GM19452 (cell line): Measurements from ENCODE around the gene SCAF4.
"Not testable (repeated sequence)": the region's sequence is repeated elsewhere in the genome, so short reads cannot be mapped to it uniquely, and the experiment has no call there.

Experiments
- ATAC-seq: cut with Tn5 transposase; IDR thresholded peaks from one replicate; pipeline ENCODE4 v1.9.1; 2021; ENCODE audit not compliant: unreplicated experiment

The SCAF4 gene

GRCh38 chr21:31731857-31732596 is at the start of gene SCAF4:
Gene SCAF4, minus strand, starts transcription at chr21:31732118. Its CDS starts 426 bp downstream, at chr21:31731692.
- ATAC-seq: peak; percentile 85

- no peak for ATAC-seq
Observed at GRCh38 chr21:31780944-31781343, 49.0 kb upstream of the SCAF4 start.

DNA sequence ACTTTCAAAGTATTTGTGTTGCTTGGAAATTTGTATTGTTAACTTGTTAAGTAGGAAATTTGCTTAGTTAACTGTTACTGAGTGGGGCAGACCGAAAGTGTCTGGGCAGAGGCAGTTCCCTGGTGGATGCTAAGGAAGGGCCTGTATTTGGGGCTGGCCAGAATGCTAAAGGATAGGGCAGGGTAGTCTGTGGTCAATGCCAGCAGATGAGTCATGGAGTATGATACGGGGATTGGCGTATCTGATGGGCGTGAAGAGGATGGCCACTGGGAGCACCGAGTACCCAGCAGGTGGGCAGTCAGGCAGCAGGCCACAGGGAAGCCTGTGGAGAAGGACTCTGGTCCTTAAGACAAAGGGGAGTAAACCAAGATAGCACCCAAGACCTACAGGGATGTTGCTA is 46.6 kb upstream of the SCAF4 start:
- no peak for ATAC-seq

DNA sequence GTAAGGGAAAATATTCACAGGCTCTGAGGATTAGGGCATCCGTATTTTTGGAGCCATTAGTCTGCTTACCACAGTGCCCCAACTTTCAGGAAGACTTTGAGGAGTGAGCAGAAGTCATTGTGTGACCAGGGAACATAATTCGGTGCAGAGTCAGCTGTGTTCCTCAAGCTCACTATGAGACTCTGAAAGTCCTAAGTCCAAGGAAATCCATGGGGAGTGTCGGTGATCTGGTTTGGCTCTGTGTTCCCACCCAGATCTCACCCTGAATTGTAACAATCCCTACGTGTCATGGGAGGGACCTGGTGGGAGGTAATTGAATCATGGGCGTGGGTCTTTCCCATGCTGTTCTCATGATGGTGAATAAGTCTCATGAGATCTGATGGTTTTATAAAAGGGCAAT is 45.9 kb upstream of the SCAF4 start:
- no peak for ATAC-seq

DNA sequence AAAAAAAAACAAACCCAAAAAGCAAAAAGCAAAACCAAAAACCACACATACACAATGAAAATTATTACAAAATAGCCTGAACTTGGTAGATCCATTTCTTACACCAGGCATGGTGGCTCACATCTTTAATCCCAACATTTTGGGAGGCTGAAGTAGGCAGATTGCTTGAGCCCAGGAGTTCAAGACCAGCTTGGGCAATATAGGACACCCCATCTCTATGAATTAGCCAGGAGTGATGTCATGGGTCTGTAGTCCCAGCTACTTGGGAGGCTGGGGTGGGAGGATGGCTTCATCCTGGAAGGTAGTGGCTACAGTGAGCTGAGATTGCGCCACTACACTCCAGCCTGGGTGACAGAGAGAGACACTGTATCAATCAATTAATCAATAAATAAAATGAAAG is 42.1 kb upstream of the SCAF4 start:
- no peak for ATAC-seq

DNA sequence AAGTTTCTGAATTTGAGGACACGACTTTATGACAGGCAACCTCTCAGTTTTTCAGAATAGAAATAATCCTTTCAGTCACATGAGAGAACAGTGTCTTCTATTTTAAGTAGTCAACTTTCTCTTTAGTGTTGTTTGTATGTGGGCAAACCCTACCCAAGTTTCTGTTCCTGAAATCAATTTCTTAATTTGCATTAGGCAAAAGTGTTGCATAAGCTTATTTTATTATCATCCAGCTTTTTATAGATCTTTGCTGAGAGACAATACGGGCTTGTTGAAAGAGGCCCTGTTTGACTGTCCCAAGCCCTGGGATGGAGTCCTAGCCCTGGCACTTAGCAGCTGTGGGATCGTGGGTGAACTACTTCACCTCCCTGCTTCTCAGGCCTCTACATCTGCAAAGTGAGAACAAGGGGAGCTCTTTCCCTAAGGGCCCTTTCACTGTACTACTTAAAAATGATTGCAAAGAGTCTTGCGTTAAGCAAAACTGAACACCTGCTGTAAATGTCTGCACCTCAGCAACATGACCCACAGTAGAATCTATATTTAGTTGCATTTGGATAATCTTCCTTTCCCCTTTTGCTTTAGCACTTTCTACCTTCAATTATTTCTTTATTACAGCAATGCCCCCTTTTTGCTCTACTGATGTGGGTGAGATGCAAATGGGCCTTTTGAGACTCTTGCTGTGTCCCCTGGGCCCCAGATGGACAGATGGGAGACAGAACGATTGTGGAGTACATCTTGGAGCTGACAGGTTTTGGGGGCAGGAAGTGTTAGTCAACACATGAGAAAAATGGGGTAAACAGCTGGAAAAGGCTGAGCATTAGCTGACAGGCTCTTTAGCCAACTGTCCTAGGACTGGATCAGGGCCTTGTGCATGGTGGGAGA is 41.0 kb upstream of the SCAF4 start:
- ATAC-seq: peak; percentile 85

GRCh38 chr21:31771685-31772084 is 39.8 kb upstream of the SCAF4 start:
- ATAC-seq: no peak

- ATAC-seq: no peak
Observed at GRCh38 chr21:31768710-31769109, 36.8 kb upstream of the SCAF4 start.

- ATAC-seq: no peak
Observed at GRCh38 chr21:31766899-31767298, 35.0 kb upstream of the SCAF4 start.

- not testable (repeated sequence) for ATAC-seq
Observed at GRCh38 chr21:31765850-31766249, 33.9 kb upstream of the SCAF4 start.

DNA sequence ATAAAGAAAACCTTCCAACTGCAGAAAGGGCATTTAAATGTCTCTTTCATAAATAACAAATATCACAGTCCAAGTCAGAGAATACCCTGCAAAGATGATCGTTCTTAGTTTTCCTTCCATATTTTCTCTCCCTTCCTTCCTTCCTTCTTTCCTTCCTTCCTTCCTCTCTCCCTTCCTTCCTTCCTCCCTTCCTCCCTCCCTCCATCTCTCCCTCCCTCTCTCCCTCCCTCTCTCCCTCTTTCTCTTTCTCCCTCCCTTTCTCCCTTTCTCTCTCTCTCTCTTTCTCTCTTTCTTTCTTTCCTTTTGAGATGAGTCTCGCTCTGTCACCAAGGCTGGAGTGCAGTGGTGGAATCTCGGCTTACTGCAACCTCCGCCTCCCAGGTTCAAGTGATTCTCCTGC is 29.0 kb upstream of the SCAF4 start:
- no peak for ATAC-seq

DNA sequence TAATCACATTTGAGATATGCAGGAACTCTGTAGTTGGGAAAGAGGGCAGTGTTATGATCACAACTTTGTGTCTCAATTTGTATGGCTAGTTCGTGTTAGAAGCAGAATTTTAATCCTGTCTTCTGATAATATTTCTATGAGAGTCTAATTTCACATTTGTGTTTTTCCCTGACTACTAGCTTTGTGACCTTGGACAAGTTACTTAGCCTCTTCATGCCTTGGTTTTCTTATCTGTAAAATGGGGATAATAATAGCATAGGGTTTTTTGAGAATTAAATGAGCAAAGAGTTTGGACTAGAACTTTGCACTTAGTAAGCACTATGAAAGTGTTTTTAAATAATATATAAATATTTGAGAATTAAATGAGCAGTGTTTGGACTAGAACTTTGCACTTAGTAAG is 24.9 kb upstream of the SCAF4 start:
- ATAC-seq: no peak

DNA sequence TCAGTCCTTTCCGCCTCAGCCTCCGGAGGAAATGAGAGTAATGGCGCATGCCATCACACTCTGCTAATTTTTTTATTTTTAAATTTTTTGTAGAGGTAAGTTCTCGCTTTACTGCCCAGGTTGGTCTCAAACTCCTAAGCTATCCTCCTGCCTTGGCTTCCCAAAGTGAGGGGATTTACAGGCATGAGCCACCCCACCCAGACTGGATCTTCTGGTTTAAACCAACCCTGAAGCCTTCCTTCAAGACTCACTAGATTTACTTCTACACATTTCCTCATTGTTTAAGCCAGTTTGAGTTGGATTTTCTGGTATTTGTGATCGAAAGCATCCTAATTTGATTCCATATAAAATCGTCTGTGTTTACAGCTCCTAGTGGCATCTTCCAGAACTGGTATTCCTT is 23.1 kb upstream of the SCAF4 start:
- ATAC-seq: no peak

- no peak for ATAC-seq
Observed at GRCh38 chr21:31754708-31754960, 22.7 kb upstream of the SCAF4 start.

DNA sequence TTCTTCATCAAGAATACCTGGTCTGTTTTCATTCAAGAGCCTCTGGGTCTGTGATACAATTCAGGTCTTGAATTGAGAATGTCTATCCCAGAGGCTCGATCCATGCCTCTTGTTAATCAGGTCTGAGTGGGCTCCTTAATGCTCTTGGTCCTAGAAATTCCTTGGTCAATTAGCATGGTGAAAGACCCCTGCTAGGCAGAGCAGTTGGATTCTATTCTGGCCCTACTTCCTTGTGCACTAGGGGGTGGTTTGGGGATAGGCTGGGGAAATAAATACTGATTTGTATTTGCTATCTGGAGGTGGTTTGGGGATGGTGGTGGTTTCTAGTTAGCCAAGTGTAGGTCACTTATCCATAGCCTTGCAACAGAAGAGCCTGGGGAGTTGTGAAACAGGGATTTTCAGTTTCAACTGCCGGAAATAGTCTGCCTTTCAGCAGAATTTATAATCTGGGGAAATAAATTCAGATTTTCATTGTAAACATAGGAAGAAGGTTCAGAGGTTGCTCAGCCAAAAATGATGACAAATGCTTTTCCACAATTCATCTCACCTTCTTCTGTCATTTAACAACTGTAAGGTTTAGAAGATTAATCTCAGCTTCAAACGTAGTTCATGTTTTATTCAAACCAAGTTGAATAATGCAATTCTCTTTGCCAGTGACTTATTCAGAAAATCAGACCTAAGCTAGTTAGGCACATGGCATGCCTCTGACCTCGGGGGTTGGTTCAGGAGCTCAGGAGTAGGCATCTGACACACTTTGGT is 22.2 kb upstream of the SCAF4 start:
- no peak for ATAC-seq

GRCh38 chr21:31752967-31753366 is 21.0 kb upstream of the SCAF4 start:
- no peak for ATAC-seq

DNA sequence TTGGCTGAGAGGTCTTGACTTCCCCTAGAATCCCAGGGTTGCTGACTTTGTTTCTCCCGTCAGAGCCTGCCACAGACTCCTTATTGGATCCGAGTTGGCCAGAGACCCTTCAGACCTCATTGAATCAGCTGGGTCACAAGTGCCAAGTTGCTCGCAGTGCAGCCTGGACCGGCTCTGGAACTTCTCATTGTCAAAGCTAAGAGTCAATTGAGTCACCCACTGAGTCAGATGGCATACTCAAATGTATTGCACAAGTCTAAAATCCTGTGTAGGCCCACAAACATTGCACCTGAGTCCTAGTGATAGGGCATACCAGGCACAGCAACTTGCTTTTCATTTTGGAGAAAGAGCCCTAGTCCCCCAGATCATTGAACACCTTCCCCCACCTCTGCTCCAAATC is 20.4 kb upstream of the SCAF4 start:
- no peak for ATAC-seq

GRCh38 chr21:31750843-31751242 is 18.9 kb upstream of the SCAF4 start:
- ATAC-seq: no peak

GRCh38 chr21:31744182-31744800 is 12.4 kb upstream of the SCAF4 start:
- ATAC-seq: no peak

DNA sequence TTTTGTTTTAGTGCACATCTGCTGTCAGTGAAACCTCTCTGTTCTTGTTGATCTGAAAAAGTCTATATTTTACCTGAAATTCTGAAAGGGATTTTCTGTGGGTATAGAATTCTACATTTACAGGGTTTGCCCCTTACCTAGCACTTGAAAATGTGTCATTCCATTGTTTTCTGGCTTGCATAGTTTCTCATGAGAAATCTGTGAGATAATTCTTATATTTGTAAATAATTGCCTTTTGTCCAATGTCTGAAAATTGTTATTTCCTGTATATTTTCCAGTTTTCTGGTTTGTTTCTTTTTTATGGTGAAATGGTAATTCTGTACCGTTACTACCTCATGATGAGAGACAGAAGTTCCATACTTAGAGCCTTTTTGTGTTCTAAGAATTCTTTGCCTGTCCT is 11.8 kb upstream of the SCAF4 start:
- ATAC-seq: no peak

GRCh38 chr21:31741116-31741515 is 9.2 kb upstream of the SCAF4 start:
- ATAC-seq: no peak
